ENCODE results near the gene SEC14L2.
"Not testable (repeated sequence)": the region's sequence is repeated elsewhere in the genome, so short reads cannot be mapped to it uniquely, and the experiment has no call there.

SEC14L2 gene

DNA sequence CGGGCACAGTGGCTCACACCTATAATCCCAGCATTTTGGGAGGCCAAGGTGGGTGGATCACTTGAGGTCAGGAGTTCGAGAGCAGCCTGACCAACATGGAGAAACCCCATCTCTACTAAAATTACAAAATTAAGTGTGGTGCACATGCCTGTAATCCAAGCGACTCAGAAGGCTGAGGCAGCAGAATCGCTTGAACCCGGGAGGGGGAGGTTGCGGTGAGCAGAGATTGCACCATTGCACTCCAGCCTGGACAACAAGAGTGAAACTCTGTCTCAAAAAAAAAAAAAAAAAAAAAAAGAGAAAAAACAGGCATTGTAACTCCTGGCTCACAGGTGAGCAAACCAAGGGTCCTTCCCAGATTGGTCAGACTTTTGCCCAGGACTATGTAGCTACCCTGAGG lies 63.7 kb downstream of the SEC14L2 start:
- FAIRE-seq: not testable (repeated sequence)

DNA sequence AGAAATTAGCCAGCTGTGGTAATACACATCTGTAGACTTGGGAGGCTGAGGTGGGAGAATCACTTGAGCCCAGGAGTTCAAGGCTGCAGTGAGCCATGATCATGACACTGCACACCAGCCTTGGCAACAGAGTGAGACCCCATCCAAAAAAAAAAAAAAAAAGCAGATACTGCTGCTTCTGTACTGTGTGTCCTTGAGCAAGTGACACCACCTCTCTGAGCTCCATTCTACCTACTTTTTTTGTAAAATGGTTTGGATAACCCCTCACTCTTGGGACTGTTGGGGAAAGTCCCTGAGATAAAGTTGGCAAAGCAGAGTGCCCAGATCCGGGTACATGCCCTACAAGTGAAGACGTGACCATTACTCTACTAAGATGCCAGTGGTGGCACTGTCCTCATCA lies 72.3 kb downstream of the SEC14L2 start:
- no peak for FAIRE-seq

DNA sequence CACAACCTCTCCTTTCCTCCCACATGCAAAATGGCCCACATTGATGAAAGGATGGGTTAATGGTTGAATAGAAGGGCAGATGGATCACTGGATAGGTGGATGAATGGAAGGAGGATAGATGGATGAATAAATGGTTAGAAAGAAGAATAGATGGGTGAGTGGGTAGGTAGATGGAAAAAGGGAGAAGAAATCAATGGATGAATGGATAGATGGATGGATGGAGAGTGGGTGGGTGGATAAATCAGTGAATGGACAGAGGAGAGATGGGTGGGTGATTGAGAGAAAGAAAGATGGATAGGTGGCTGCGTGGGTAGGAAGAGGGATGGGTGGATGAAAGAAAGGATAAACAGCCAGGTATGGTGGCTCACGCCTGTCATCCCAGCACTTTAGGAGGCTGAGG lies 73.8 kb downstream of the SEC14L2 start:
- FAIRE-seq: no peak

DNA sequence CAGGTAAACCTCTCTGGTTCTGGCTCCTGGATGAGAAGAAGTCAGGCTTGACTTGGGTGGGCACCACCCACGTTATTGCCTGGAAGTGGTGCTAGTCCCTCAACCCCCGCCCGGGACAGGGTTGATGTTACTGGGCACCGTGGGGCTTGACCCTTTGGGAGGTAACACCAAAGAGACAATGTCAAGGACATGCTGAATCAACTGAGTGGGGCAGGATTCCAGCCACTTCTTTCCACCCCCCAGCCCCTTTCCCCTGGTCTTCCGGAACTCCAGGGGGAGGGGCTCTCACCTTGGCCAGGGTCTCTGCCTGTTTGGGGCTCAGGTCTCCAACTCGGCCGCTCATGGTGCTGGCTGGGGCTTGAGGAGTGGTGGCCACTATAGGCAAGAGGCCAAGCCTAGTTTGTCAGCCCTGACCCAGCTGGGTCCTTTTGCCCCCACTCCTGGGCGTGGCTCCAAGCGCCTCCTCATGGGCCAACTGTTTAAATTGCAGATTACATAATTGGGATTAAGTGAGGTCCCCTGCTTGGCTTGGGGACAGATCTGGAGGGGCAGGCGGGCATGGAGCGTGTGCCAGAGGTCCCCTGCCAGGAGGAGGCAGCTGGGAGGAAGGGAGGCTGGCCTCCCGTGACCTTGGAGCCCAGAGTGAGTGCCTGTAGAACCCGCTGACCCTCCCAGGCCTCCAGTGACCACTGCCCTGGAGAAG lies 74.9 kb downstream of the SEC14L2 start, which contains the start of gene SEC14L3:
SEC14L3 (minus strand) TSS at position 402 of the 703 bp plus-strand sequence; CDS start at position 343, 59 bp downstream.
- FAIRE-seq: no peak

DNA sequence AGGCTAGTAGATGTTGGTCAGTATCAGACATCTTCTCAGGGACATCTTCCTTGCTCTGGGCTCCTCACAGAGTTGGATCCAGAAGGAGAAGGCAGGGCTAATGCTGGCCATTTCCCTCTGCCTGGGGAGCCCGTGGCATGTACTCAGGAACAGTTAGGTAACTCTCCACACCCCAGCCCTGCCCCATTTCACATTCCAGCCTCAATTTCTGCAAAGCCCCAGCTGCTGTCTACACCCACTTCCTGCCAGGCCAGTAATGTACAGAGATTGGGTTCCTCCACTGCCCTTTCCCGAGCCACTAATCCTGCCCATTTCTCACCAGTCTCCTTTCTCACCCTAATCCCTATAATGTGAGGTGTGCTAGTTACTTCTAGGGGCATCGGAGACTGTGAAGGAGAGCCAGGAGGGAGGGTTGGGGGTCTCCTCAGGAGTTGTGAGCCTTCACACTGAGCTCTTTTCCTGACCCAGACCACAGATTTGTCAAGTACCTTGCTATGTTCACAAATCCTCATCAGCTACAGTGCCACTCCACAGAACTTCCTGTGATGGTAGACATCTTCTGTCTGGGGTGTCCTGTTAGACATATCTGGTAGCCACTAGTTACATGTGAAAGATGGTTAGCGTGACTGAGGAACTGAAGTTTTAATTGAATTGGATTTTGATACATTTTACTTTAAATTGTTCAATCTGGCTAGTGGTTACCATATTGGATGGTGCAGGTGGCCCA lies 76.3 kb downstream of the SEC14L2 start:
- no peak for FAIRE-seq

DNA sequence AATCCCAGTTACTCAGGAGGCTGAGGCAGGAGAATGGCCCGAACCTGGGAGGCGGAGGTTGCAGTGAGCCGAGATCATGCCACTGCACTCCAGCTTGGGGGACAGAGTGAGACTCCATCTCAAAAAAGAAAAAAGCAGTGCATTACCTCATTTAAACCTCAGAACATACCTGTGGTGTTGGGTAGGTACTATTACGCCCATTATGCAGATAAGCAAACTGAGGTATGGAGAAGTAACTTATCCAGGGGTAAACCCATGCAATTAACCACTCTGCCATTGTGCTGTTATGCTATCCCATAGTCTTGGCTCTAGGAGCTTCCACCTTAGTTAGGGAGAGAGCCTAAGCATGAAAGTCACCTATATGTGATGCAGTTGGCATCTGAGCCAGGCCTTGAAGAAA lies 77.3 kb downstream of the SEC14L2 start:
- no peak for FAIRE-seq
